ENCODE results near the gene IRF4. TPM values are rescaled to one million over a fixed set of nuclear protein-coding genes. Genes with fewer than 3 reads are reported as not detected.

IRF4 gene
- total RNA-seq, 1 experiment from 2014 or later: 0.72 TPM

DNA sequence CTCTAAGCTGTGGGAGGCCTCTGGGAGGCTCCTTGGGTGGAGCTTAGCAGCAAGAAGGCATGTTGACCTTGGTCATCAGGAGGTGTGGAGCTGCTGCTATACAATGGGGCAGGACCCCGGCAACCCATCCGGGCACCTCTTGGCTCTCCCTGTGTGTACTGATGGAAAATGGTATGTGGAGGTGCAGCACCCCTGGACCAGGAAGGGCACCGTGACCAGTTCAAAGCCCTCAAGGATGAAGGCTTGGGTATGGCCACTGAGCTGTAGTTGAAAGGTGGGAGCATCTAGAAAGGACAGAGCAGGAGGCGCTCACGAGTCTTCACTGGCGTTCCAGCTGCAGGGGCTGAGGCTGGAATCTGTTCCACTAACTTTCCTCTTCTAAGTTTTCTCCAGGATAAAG lies 6.7 kb upstream of the IRF4 start:
- DNase-seq (ENCODE audit: low read depth, low spot score) (no peak), ATAC-seq (no peak)
- Histone ChIP-seq H3K4me3 (ENCODE audit: low read depth in 2 of 2, low read length in 2 of 2) (no peak overlapping the region), H3K4me1 (ENCODE audit: control insufficient read depth, insufficient read depth, low read length) (no peaks in the 10 kb centered on the region), H3K9me3 (ENCODE audit: control insufficient read depth, insufficient read depth, low read depth, low read length) (no peaks in the 10 kb centered on the region), H3K27me3 (ENCODE audit: control insufficient read depth, insufficient read depth, low read length) (peaks cover 5% of the 10 kb centered on the region), H3K27ac (ENCODE audit: low read length) (no peak overlapping the region), H3K36me3 (ENCODE audit: control insufficient read depth, insufficient read depth, low read length) (no peaks in the 10 kb centered on the region)
- POLR2A ChIA-PET: no interaction called here
- intact Hi-C loops (cut with micrococcal nuclease; ENCODE audit: unreplicated experiment) (no loop called here), in situ Hi-C loops (cut with HindIII; ENCODE audit: low pct_unique_long_range_greater_than_20kb, low sequenced_read_pairs) (no loop called here)
- TF ChIP-seq POLR2AphosphoS5 (IDR thresholded peaks at IDR 0.05; ENCODE audit: low read depth, low read length) (no peak), TCF7L2 (IDR thresholded peaks at IDR 0.05; ENCODE audit: low read depth, low read length) (no peak), SIN3A (IDR thresholded peaks at IDR 0.05; ENCODE audit: borderline replicate concordance, insufficient read depth, low read depth, low read length) (no peak)
- TF ChIP-seq, protein P1, sequence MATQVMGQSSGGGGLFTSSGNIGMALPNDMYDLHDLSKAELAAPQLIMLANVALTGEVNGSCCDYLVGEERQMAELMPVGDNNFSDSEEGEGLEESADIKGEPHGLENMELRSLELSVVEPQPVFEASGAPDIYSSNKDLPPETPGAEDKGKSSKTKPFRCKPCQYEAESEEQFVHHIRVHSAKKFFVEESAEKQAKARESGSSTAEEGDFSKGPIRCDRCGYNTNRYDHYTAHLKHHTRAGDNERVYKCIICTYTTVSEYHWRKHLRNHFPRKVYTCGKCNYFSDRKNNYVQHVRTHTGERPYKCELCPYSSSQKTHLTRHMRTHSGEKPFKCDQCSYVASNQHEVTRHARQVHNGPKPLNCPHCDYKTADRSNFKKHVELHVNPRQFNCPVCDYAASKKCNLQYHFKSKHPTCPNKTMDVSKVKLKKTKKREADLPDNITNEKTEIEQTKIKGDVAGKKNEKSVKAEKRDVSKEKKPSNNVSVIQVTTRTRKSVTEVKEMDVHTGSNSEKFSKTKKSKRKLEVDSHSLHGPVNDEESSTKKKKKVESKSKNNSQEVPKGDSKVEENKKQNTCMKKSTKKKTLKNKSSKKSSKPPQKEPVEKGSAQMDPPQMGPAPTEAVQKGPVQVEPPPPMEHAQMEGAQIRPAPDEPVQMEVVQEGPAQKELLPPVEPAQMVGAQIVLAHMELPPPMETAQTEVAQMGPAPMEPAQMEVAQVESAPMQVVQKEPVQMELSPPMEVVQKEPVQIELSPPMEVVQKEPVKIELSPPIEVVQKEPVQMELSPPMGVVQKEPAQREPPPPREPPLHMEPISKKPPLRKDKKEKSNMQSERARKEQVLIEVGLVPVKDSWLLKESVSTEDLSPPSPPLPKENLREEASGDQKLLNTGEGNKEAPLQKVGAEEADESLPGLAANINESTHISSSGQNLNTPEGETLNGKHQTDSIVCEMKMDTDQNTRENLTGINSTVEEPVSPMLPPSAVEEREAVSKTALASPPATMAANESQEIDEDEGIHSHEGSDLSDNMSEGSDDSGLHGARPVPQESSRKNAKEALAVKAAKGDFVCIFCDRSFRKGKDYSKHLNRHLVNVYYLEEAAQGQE (IDR thresholded peaks at IDR 0.05; ENCODE audit: insufficient read depth in 1 of 2, low read depth in 2 of 2, low read length in 1 of 2): no peak
- TF ChIP-seq, protein P2, sequence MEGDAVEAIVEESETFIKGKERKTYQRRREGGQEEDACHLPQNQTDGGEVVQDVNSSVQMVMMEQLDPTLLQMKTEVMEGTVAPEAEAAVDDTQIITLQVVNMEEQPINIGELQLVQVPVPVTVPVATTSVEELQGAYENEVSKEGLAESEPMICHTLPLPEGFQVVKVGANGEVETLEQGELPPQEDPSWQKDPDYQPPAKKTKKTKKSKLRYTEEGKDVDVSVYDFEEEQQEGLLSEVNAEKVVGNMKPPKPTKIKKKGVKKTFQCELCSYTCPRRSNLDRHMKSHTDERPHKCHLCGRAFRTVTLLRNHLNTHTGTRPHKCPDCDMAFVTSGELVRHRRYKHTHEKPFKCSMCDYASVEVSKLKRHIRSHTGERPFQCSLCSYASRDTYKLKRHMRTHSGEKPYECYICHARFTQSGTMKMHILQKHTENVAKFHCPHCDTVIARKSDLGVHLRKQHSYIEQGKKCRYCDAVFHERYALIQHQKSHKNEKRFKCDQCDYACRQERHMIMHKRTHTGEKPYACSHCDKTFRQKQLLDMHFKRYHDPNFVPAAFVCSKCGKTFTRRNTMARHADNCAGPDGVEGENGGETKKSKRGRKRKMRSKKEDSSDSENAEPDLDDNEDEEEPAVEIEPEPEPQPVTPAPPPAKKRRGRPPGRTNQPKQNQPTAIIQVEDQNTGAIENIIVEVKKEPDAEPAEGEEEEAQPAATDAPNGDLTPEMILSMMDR (IDR thresholded peaks at IDR 0.05): no peak
- no TSS peak for BruUV-seq (replicated peaks)
- CTCF ChIA-PET: interaction anchor here (0.6 kb wide), 1 partner anchor 196 kb away, joined by 3 read pairs; no protein-coding TSS in a partner anchor

DNA sequence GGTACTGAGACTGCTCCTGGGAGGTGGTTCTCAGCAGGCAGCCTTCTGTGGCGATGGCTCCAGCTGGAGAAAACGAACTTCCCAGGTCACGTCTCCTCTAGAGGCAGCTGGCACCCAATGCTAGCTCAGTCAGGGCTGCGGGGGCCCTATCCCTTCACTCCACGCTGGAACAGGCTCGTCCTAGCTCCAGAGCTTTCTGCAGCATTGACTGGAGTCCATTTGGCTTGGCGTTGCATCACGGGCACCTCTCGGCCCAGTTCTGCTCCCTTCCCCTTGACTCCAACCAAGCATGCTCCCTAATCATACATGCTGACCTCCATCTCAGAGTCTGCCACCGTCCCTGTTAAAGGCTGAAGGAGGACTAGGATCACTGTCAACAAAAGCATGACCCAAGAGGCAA lies 5.9 kb upstream of the IRF4 start:
- Histone ChIP-seq H3K27ac (ENCODE audit: low read length) (no peak overlapping the region), H3K27me3 (ENCODE audit: control insufficient read depth, insufficient read depth, low read length) (peaks cover 5% of the 10 kb centered on the region), H3K9me3 (ENCODE audit: control insufficient read depth, insufficient read depth, low read depth, low read length) (no peaks in the 10 kb centered on the region), H3K4me3 (ENCODE audit: low read depth in 2 of 2, low read length in 2 of 2) (no peak overlapping the region), H3K36me3 (ENCODE audit: control insufficient read depth, insufficient read depth, low read length) (no peaks in the 10 kb centered on the region), H3K4me1 (ENCODE audit: control insufficient read depth, insufficient read depth, low read length) (no peaks in the 10 kb centered on the region)
- ATAC-seq (no peak), DNase-seq (ENCODE audit: low read depth, low spot score) (no peak)
- BruUV-seq (replicated peaks): no TSS peak
- intact Hi-C loops (cut with micrococcal nuclease; ENCODE audit: unreplicated experiment): no loop called here
- in situ Hi-C loops (cut with HindIII; ENCODE audit: low pct_unique_long_range_greater_than_20kb, low sequenced_read_pairs): no loop called here
- POLR2A ChIA-PET: no interaction called here
- CTCF ChIA-PET: no interaction called here
- TF ChIP-seq TCF7L2 (IDR thresholded peaks at IDR 0.05; ENCODE audit: low read depth, low read length): no peak
- TF ChIP-seq POLR2AphosphoS5 (IDR thresholded peaks at IDR 0.05; ENCODE audit: low read depth, low read length): no peak
- TF ChIP-seq, protein P1 (IDR thresholded peaks at IDR 0.05; ENCODE audit: insufficient read depth in 1 of 2, low read depth in 2 of 2, low read length in 1 of 2): no peak
- TF ChIP-seq SIN3A (IDR thresholded peaks at IDR 0.05; ENCODE audit: borderline replicate concordance, insufficient read depth, low read depth, low read length): no peak
- TF ChIP-seq, protein P2 (IDR thresholded peaks at IDR 0.05): no peak

Data from Panc1 (cell line).